C4-2B (cell line): ENCODE results near the gene PROX1.

Experiments
- H3K27ac ChIP-seq: fragments of 450-650 bp; 2 replicates; pipeline ENCODE4 v1.5.1; 2017
- CTCF ChIP-seq: fragments of 450-650 bp; conservative IDR thresholded peaks from 2 replicates; pipeline ENCODE4 v1.5.1; 2017; ENCODE audit warnings: mild to moderate bottlenecking
- ZFX ChIP-seq: fragments of 450-650 bp; IDR thresholded peaks from 2 replicates; pipeline ENCODE4 v1.6.1; 2017

PROX1 gene

GRCh38 chr1:214066936-214067335, 79.2 kb downstream of the PROX1 start:
- H3K27ac ChIP-seq, result no peak overlapping the region
- TF ChIP-seq ZFX (no peak), CTCF (no peak)

GRCh38 chr1:214067397-214067796, 79.6 kb downstream of the PROX1 start:
- TF ChIP-seq ZFX, result no peak
- TF ChIP-seq CTCF, result no peak
- no peak overlapping the region for H3K27ac ChIP-seq

- TF ChIP-seq ZFX (no peak), CTCF (no peak)
- H3K27ac ChIP-seq, result no peak overlapping the region
Observed at GRCh38 chr1:214067853-214068703, 80.3 kb downstream of the PROX1 start.

- H3K27ac ChIP-seq, result no peak overlapping the region
- no peak for TF ChIP-seq ZFX
- TF ChIP-seq CTCF, result no peak
Observed at GRCh38 chr1:214068979-214069378, 81.2 kb downstream of the PROX1 start.

- TF ChIP-seq ZFX (no peak), CTCF (no peak)
- H3K27ac ChIP-seq, result no peak overlapping the region
Observed at GRCh38 chr1:214071469-214071868, 83.7 kb downstream of the PROX1 start.

GRCh38 chr1:214072426-214073157, 84.8 kb downstream of the PROX1 start:
- TF ChIP-seq ZFX (no peak), CTCF (no peak)
- H3K27ac ChIP-seq, result no peak overlapping the region

- TF ChIP-seq CTCF (no peak), ZFX (no peak)
Observed at GRCh38 chr1:214074477-214074876, 86.7 kb downstream of the PROX1 start.

More at GRCh38 chr1:214074477-214074876, 86.7 kb downstream of the PROX1 start:
- H3K27ac ChIP-seq, result no peak overlapping the region
